ENCODE results near the gene DHX32. TPM values are rescaled to one million over a fixed set of nuclear protein-coding genes. Genes with fewer than 3 reads are reported as not detected.

DHX32 gene
- total and polyA plus RNA-seq, 2 of the 4 experiments (the other 2 are of a cell fraction) = 15.6 to 27.8 TPM

DNA sequence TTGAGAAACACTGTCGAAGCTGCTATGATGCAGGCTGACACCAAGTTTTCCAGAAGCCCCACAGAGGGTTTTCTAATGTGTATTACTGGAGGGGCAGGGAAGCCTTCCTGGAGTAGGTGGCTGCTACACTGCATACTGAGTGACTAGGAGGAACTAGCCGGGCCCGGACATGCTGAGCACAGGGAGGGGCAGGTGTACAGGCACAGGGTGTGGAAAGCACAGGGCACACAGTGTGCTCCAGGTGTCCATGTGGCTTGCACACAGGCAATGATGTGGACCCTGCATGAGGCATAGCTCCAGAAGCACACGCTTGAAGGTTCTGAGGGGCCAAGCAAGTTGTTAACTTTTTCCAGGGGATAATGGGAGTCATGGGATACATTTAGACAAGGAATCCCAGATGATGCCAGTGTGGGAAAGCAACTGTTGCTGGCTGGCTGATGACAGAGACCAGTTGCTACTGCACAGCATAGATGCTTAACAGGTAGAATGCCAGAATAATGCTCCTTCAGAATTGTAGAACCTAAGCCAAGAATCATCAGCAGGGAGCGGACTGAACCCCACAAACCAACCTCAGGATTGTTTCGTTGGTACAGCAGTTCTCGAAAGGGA is 14.6 kb downstream of the DHX32 start:
- Histone ChIP-seq H2BK120ac (ENCODE audit: low read depth, low read length) (no peak overlapping the region), H4K20me1 (ENCODE audit: insufficient read depth, low read length) (peaks cover 7% of the 10 kb centered on the region; the same call in 1 of the 2 replicates), H2AK5ac (ENCODE audit: low read depth, low read length) (no peak overlapping the region), H3K79me1 (ENCODE audit: low read depth in 1 of 2, low read length in 2 of 2) (peaks cover 0 to 6% of the 10 kb centered on the region in 2 experiments; a peak in 2 of 4 replicates), H3K4me1 (ENCODE audit: control insufficient read depth, insufficient read depth, low read length) (peaks cover 4% of the 10 kb centered on the region; the same call in 1 of the 2 replicates), H3K36me3 (ENCODE audit: control insufficient read depth, insufficient read depth, low read length) (peaks cover 15% of the 10 kb centered on the region), H3K9me1 (ENCODE audit: insufficient read depth, low read length) (peaks cover 2% of the 10 kb centered on the region; the same call in 1 of the 2 replicates), H3K23ac (ENCODE audit: low read depth, low read length) (no peak overlapping the region), H3K18ac (ENCODE audit: low read depth, low read length) (no peak overlapping the region), H3K9me3 (ENCODE audit: control insufficient read depth, insufficient read depth, low read length) (no peaks in the 10 kb centered on the region), H3K4ac (ENCODE audit: low read depth, low read length) (no peak overlapping the region), H3K27ac (ENCODE audit: insufficient read depth, low read length) (no peak overlapping the region), H4K8ac (ENCODE audit: low read depth in 2 of 2, low read length in 2 of 2) (no peak overlapping the region), H4K91ac (ENCODE audit: insufficient read depth, low read depth, low read length) (no peak overlapping the region), H3K27me3 (ENCODE audit: control insufficient read depth, insufficient read depth, low read length) (no peaks in the 10 kb centered on the region), H4K5ac (ENCODE audit: low read depth, low read length) (no peak overlapping the region), H3K4me3 (ENCODE audit: insufficient read depth, low read depth, low read length) (no peak overlapping the region), H2BK15ac (ENCODE audit: low read depth, low read length) (no peak overlapping the region), H2AK9ac (replicated peaks; ENCODE audit: low read depth, low read length, poor library complexity) (no peak overlapping the region), H3K56ac (ENCODE audit: extremely low read depth, insufficient read depth, low read length) (no peak overlapping the region), H3K4me2 (ENCODE audit: low read depth, low read length) (no peak overlapping the region), H2AFZ (replicated peaks; ENCODE audit: low read length, poor library complexity) (peak overlapping the region; percentile 49), H2BK5ac (ENCODE audit: low read depth, low read length, poor library complexity, severe bottlenecking) (no peak overlapping the region), H3K9ac (ENCODE audit: low read depth, low read length) (no peak overlapping the region), H3K14ac (replicated peaks; ENCODE audit: low read depth, low read length) (no peak overlapping the region), H2BK20ac (ENCODE audit: low read depth, low read length) (no peak overlapping the region)
- dilution Hi-C loops (cut with HindIII; ENCODE audit: low sequenced_read_pairs, unreplicated experiment) = no loop called here
- ATAC-seq (ENCODE audit: low read depth) (no peak), DNase-seq (no peak)
- in situ Hi-C loops (cut with MboI; ENCODE audit: low sequenced_read_pairs) = no loop called here
- TF ChIP-seq RAD21 (IDR thresholded peaks at IDR 0.05; ENCODE audit: low read length) = no peak
- TF ChIP-seq MAFK (IDR thresholded peaks at IDR 0.05; ENCODE audit: low read depth, low read length) = no peak
- no peak for TF ChIP-seq NFE2L2 (IDR thresholded peaks at IDR 0.05; ENCODE audit: low read depth, low read length)
- TF ChIP-seq FOS (IDR thresholded peaks at IDR 0.05; ENCODE audit: low read depth, low read length) = no peak
- no peak for TF ChIP-seq RCOR1 (IDR thresholded peaks at IDR 0.05; ENCODE audit: insufficient replicate concordance, low read length)
- TF ChIP-seq, protein P1, sequence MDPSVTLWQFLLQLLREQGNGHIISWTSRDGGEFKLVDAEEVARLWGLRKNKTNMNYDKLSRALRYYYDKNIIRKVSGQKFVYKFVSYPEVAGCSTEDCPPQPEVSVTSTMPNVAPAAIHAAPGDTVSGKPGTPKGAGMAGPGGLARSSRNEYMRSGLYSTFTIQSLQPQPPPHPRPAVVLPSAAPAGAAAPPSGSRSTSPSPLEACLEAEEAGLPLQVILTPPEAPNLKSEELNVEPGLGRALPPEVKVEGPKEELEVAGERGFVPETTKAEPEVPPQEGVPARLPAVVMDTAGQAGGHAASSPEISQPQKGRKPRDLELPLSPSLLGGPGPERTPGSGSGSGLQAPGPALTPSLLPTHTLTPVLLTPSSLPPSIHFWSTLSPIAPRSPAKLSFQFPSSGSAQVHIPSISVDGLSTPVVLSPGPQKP (IDR thresholded peaks at IDR 0.05; ENCODE audit: borderline replicate concordance, low read depth, low read length) = no peak
- TF ChIP-seq, protein P2, sequence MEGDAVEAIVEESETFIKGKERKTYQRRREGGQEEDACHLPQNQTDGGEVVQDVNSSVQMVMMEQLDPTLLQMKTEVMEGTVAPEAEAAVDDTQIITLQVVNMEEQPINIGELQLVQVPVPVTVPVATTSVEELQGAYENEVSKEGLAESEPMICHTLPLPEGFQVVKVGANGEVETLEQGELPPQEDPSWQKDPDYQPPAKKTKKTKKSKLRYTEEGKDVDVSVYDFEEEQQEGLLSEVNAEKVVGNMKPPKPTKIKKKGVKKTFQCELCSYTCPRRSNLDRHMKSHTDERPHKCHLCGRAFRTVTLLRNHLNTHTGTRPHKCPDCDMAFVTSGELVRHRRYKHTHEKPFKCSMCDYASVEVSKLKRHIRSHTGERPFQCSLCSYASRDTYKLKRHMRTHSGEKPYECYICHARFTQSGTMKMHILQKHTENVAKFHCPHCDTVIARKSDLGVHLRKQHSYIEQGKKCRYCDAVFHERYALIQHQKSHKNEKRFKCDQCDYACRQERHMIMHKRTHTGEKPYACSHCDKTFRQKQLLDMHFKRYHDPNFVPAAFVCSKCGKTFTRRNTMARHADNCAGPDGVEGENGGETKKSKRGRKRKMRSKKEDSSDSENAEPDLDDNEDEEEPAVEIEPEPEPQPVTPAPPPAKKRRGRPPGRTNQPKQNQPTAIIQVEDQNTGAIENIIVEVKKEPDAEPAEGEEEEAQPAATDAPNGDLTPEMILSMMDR (conservative IDR thresholded peaks at IDR 0.05; ENCODE audit: low read depth, low read length) = no peak
- TF ChIP-seq CHD1 (IDR thresholded peaks at IDR 0.05; ENCODE audit: low read depth, low read length) = no peak
- no peak for TF ChIP-seq SMC3 (IDR thresholded peaks at IDR 0.05; ENCODE audit: low read depth, low read length)
- intact Hi-C loops (cut with micrococcal nuclease) = loop anchor here (5.0 kb wide), 3 partner anchors 116 to 881 kb away; no protein-coding TSS in a partner anchor
- POLR2A ChIA-PET (ENCODE audit: unreplicated experiment) = no interaction called here
- 94% methylated on average over 3 of the region's 7 CpGs; no CpG with 5 or more reads in 1 of the 2 experiments for WGBS, 2 experiments (ENCODE audit: extremely low coverage in 2 of 2, insufficient read length in 1 of 2)
- no TSS peak for BruUV-seq (replicated peaks)
- CTCF ChIA-PET = interaction anchor here (0.7 to 1.1 kb wide), 2 partner anchors 9 to 67 kb away, joined by 3 to 4 read pairs; no protein-coding TSS in a partner anchor

Data from IMR-90 (cell line).